Activated naive CD4-positive, alpha-beta T cell treated with Interleukin-2 at 50 U/mL for 16 hours (primary cell): ENCODE results near the gene CTNNB1.
"Not testable (repeated sequence)": the region's sequence is repeated elsewhere in the genome, so short reads cannot be mapped to it uniquely, and the experiment has no call there.

Source experiments
- DNase-seq: peaks from one replicate; pipeline ENCODE4 v3.0.0-alpha.2; 2020

The CTNNB1 gene

GRCh38 chr3:41259449-41260062 is 60.3 kb downstream of the CTNNB1 start:
- no peak for DNase-seq

GRCh38 chr3:41260063-41260450 is 60.8 kb downstream of the CTNNB1 start:
- DNase-seq: no peak

GRCh38 chr3:41265011-41265545 is 65.8 kb downstream of the CTNNB1 start:
- DNase-seq: no peak

GRCh38 chr3:41265823-41266273 is 66.5 kb downstream of the CTNNB1 start:
- no peak for DNase-seq

- no peak for DNase-seq
Observed at GRCh38 chr3:41267975-41268640, 68.8 kb downstream of the CTNNB1 start.

- DNase-seq: no peak
Observed at GRCh38 chr3:41272667-41273066, 73.4 kb downstream of the CTNNB1 start.

GRCh38 chr3:41274944-41275668 is 75.8 kb downstream of the CTNNB1 start:
- DNase-seq: no peak

GRCh38 chr3:41276191-41276590 is 76.9 kb downstream of the CTNNB1 start:
- no peak for DNase-seq

- DNase-seq: no peak
Observed at GRCh38 chr3:41277790-41278465, 78.6 kb downstream of the CTNNB1 start.

- DNase-seq: not testable (repeated sequence)
Observed at GRCh38 chr3:41284934-41285333, 85.6 kb downstream of the CTNNB1 start.

- no peak for DNase-seq
Observed at GRCh38 chr3:41286305-41286704, 87.0 kb downstream of the CTNNB1 start.

- no peak for DNase-seq
Observed at GRCh38 chr3:41288785-41289184, 89.5 kb downstream of the CTNNB1 start.
